Stomach (tissue), 9 donors: Measurements from ENCODE around the gene GREB1L. TPM values are rescaled to one million over a fixed set of nuclear protein-coding genes. Genes with fewer than 3 reads are reported as not detected.

Experiments used
- DNase-seq, 2 donors: peaks; one replicate each; pipeline versions ENCODE4 v3.0.0 to v3.0.0-alpha.2; 2013 to 2019
- H3K27ac ChIP-seq, 5 donors: fragments of 200-600 bp in 4 of 5; sonication (generic) in 4 of 5; one replicate each; pipeline ENCODE4 v1.5.1; 2013 to 2019; ENCODE audit warnings: mild to moderate bottlenecking in 1 of 5, moderate library complexity in 1 of 5
- H3K27me3 ChIP-seq, 3 donors: fragments of 200-600 bp; sonication (generic); one replicate each; pipeline ENCODE4 v1.5.1; 2017 to 2019; ENCODE audit warnings: mixed run types in 1 of 3
- H3K36me3 ChIP-seq, 4 donors: fragments of 200-600 bp; sonication (generic); 1 replicate in 3 of 4; 2 replicates in 1 of 4; pipeline ENCODE4 v1.5.1; 2016 to 2019
- H3K4me1 ChIP-seq, 4 donors: fragments of 200-600 bp; sonication (generic); one replicate each; pipeline ENCODE4 v1.5.1; 2016 to 2019
- H3K4me3 ChIP-seq, 4 donors: fragments of 200-600 bp; sonication (generic) in 3 of 4; one replicate each; pipeline ENCODE4 v1.5.1; 2016 to 2019; ENCODE audit warnings: mild to moderate bottlenecking in 1 of 4
- H3K9me3 ChIP-seq, 4 donors: fragments of 200-600 bp; sonication (generic); one replicate each; pipeline ENCODE4 v1.5.1; 2016 to 2019
- CTCF ChIP-seq, 7 experiments: fragments of 450-650 bp in 4 of 7; fragments of 200-600 bp in 3 of 7; sonication (generic) in 3 of 7; IDR thresholded peaks; one replicate each; pipeline ENCODE4 v1.5.1; 2016 to 2019; ENCODE audit warnings: antibody characterized with exemption in 7 of 7, control low read depth in 2 of 7, mild to moderate bottlenecking in 1 of 7
- EP300 ChIP-seq: sonication (generic); formaldehyde crosslinking; IDR thresholded peaks from one replicate; pipeline ENCODE4 v1.6.1; 2017; ENCODE audit warnings: antibody characterized with exemption
- POLR2A ChIP-seq, 4 donors: fragments of 450-650 bp; IDR thresholded peaks; one replicate each; pipeline ENCODE4 v1.6.1; 2016; ENCODE audit warnings: antibody characterized with exemption in 4 of 4, control low read depth in 2 of 4, mild to moderate bottlenecking in 1 of 4, moderate library complexity in 1 of 4
- POLR2AphosphoS5 ChIP-seq, 3 donors: sonication (generic); formaldehyde crosslinking; IDR thresholded peaks; one replicate each; pipeline ENCODE4 v1.6.1; 2016; ENCODE audit warnings: antibody characterized with exemption in 3 of 3
- WGBS, 5 donors: extraction: QIAGEN DNeasy Blood & Tissue Kit in 3 of 5; methylation state at CpG; one replicate each; pipeline versions ENCODE4 v1.1.5 to v1.1.7; 2013 to 2018; 5-methylcytosine and 5-hydroxymethylcytosine counted together
- intact Hi-C: fragments of 100-400 bp; cut with DNase I; formaldehyde crosslinking; loops from one replicate; pipeline ENCODE4 v1.15.1; 2023; ENCODE audit warnings: low total_unique reads
- polyA plus RNA-seq, 3 donors: library from polyadenylated mRNA; stranded (reverse); fragments of 200-250 nt; gene quantifications; one replicate each; pipeline ENCODE4 v1.2.3, GENCODE V29; 2013
- total RNA-seq, 5 donors: library from RNA; depleted of rRNA; stranded (reverse); fragments of >200 nt; gene quantifications; one replicate each; pipeline versions ENCODE4 v1.1.0 to v1.2.3, GENCODE V29; 2014 to 2016
- donor health status: healthy with polysubstance abuse.
- donor health status: Bipolar disorder and iron deficiency.
- donor health status: healthy.

GREB1L gene
- total and polyA plus RNA-seq, 8 donors: 0.15 to 77.6 (median 0.45) TPM; not detected in 1

- H3K4me1 ChIP-seq: no peaks in the 10 kb centered on the region
- no peaks in the 10 kb centered on the region for H3K27me3 ChIP-seq
- H3K27ac ChIP-seq: no peak overlapping the region
- intact Hi-C loops: no loop called here
- WGBS, 5 donors: 54 to 68% (median 61%) methylated on average over 2 of the region's 2 CpGs
- DNase-seq: no peak
- peaks cover 7 to 68% (median 63%) of the 10 kb centered on the region in 4 donors for H3K36me3 ChIP-seq
- H3K9me3 ChIP-seq: no peaks in the 10 kb centered on the region
- TF ChIP-seq POLR2A (IDR thresholded peaks at IDR 0.05): no peak
- no peak for TF ChIP-seq EP300
- no peak for TF ChIP-seq POLR2AphosphoS5 (IDR thresholded peaks at IDR 0.05)
- no peak for TF ChIP-seq CTCF (IDR thresholded peaks at IDR 0.05)
- H3K4me3 ChIP-seq: no peak overlapping the region
These were observed 284.4 kb downstream of the GREB1L start for GRCh38 chr18:21526463-21526862.

- no peaks in the 10 kb centered on the region for H3K9me3 ChIP-seq
- peaks cover 28 to 98% (median 87%) of the 10 kb centered on the region in 4 donors for H3K36me3 ChIP-seq
- no peak overlapping the region for H3K4me3 ChIP-seq
- WGBS, 5 donors: 12 to 41% (median 27%) methylated on average over 1 of the region's 1 CpG
- H3K27ac ChIP-seq: no peak overlapping the region
- intact Hi-C loops: no loop called here
- no peaks in the 10 kb centered on the region for H3K27me3 ChIP-seq
- no peak for DNase-seq
- H3K4me1 ChIP-seq: peaks cover 0 to 9% (median 4%) of the 10 kb centered on the region in 4 donors
- no peak for TF ChIP-seq EP300
- no peak for TF ChIP-seq POLR2A (IDR thresholded peaks at IDR 0.05)
- no peak for TF ChIP-seq CTCF (IDR thresholded peaks at IDR 0.05)
- no peak for TF ChIP-seq POLR2AphosphoS5 (IDR thresholded peaks at IDR 0.05)
These were observed 292.3 kb downstream of the GREB1L start for GRCh38 chr18:21534327-21534726.

DNA sequence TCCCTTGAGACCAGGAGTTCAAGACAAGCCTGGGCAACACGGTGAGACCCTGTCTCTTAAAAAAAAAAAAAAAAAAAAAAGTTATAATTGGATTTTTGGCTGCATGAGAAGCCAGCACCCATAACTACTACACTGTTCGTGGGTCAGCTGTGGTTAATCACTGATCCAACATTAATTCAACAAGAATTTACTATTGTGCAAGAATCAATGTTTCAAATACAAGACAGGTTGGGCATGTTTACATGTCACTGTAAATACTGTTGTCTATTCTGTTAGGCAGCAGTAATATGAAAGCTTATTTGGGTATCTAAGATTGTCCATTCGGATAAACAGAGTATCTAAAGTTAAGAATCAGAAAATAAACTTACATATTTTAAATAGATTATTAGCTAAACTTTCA lies 296.2 kb downstream of the GREB1L start:
- no peaks in the 10 kb centered on the region for H3K27me3 ChIP-seq
- peaks cover 0 to 9% (median 4%) of the 10 kb centered on the region in 4 donors for H3K4me1 ChIP-seq
- peaks cover 21 to 81% (median 72%) of the 10 kb centered on the region in 4 donors for H3K36me3 ChIP-seq
- intact Hi-C loops: no loop called here
- TF ChIP-seq EP300 (no peak), POLR2AphosphoS5 (IDR thresholded peaks at IDR 0.05) (no peak), CTCF (IDR thresholded peaks at IDR 0.05) (no peak), POLR2A (IDR thresholded peaks at IDR 0.05) (no peak)
- no peak overlapping the region for H3K27ac ChIP-seq
- WGBS, 5 donors: 75 to 81% (median 80%) methylated on average over 3 of the region's 3 CpGs
- H3K4me3 ChIP-seq: no peak overlapping the region
- no peak for DNase-seq
- no peaks in the 10 kb centered on the region for H3K9me3 ChIP-seq

DNA sequence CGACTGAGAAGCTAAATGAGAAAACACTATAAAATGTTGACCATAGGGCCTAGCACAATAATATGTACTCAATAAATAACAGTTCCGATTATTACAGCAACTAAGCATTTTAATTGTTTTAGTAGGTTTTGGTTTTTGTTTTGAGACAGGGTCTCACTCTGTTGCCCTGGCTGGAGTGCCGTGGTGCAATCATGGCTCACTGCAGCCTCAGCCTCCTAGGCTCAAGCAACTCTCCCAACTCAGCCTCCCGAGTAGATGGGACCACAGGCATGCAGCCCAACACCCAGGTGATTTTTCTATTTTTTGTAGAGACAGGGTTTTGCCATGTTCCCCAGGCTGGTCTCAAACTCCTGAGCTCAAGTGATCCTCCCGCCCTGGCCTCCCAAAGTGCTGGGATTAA lies 304.4 kb downstream of the GREB1L start:
- TF ChIP-seq EP300 (no peak), CTCF (IDR thresholded peaks at IDR 0.05) (no peak), POLR2AphosphoS5 (IDR thresholded peaks at IDR 0.05) (no peak), POLR2A (IDR thresholded peaks at IDR 0.05) (no peak)
- Histone ChIP-seq H3K4me1 (no peaks in the 10 kb centered on the region), H3K9me3 (no peaks in the 10 kb centered on the region), H3K4me3 (no peak overlapping the region), H3K36me3 (peaks cover 0 to 65% (median 57%) of the 10 kb centered on the region in 4 donors), H3K27ac (no peak overlapping the region), H3K27me3 (no peaks in the 10 kb centered on the region)
- intact Hi-C loops: no loop called here
- WGBS, 5 donors: 90 to 95% (median 94%) methylated on average over 5 of the region's 5 CpGs
- DNase-seq: no peak
